Amygdala (tissue), 56 donors: ENCODE results near the gene SLC17A1.
"Not testable (repeated sequence)": the region's sequence is repeated elsewhere in the genome, so short reads cannot be mapped to it uniquely, and the experiment has no call there.

Experiments
- DNase-seq, 56 donors: peaks; one replicate each; lab custom pipeline; 2025; lab: John Stamatoyannopoulos, UW

The SLC17A1 gene

GRCh38 chr6:25764611-25765010 is 67.2 kb downstream of the SLC17A1 start:
- DNase-seq: no peak

- DNase-seq: no peak
These were observed 73.8 kb downstream of the SLC17A1 start for GRCh38 chr6:25757936-25758642.

- no peak for DNase-seq
These were observed 75.2 kb downstream of the SLC17A1 start for GRCh38 chr6:25756382-25757363.

GRCh38 chr6:25755483-25755882 is 76.4 kb downstream of the SLC17A1 start:
- no peak for DNase-seq

GRCh38 chr6:25754535-25754934 is 77.3 kb downstream of the SLC17A1 start, which contains the start of gene SLC17A4:
SLC17A4 (plus strand) TSS chr6:25754742; CDS start chr6:25761963, 7,221 bp downstream.
- no peak for DNase-seq

GRCh38 chr6:25753079-25753478 is 78.8 kb downstream of the SLC17A1 start:
- DNase-seq: no peak

- DNase-seq: no peak
These were observed 80.9 kb downstream of the SLC17A1 start for GRCh38 chr6:25750906-25751305.

- DNase-seq: no peak
These were observed 82.0 kb downstream of the SLC17A1 start for GRCh38 chr6:25749837-25750236.

GRCh38 chr6:25748601-25749517 is 83.0 kb downstream of the SLC17A1 start:
- not testable (repeated sequence) for DNase-seq

- no peak for DNase-seq
These were observed 83.8 kb downstream of the SLC17A1 start for GRCh38 chr6:25748049-25748448.

GRCh38 chr6:25747477-25747876 is 84.4 kb downstream of the SLC17A1 start:
- DNase-seq: no peak

- no peak for DNase-seq
These were observed 84.9 kb downstream of the SLC17A1 start for GRCh38 chr6:25746968-25747367.

GRCh38 chr6:25745836-25746235 is 86.0 kb downstream of the SLC17A1 start:
- no peak for DNase-seq

- no peak for DNase-seq
These were observed 88.0 kb downstream of the SLC17A1 start for GRCh38 chr6:25743868-25744267.

GRCh38 chr6:25735261-25735660 is 96.6 kb downstream of the SLC17A1 start:
- DNase-seq: no peak
